ENCODE data around the gene MAPKBP1.

- TF ChIP-seq, protein P1, sequence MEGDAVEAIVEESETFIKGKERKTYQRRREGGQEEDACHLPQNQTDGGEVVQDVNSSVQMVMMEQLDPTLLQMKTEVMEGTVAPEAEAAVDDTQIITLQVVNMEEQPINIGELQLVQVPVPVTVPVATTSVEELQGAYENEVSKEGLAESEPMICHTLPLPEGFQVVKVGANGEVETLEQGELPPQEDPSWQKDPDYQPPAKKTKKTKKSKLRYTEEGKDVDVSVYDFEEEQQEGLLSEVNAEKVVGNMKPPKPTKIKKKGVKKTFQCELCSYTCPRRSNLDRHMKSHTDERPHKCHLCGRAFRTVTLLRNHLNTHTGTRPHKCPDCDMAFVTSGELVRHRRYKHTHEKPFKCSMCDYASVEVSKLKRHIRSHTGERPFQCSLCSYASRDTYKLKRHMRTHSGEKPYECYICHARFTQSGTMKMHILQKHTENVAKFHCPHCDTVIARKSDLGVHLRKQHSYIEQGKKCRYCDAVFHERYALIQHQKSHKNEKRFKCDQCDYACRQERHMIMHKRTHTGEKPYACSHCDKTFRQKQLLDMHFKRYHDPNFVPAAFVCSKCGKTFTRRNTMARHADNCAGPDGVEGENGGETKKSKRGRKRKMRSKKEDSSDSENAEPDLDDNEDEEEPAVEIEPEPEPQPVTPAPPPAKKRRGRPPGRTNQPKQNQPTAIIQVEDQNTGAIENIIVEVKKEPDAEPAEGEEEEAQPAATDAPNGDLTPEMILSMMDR (IDR thresholded peaks at IDR 0.05): no peak
- TF ChIP-seq FOXK1 (CRISPR knock-in tag; IDR thresholded peaks at IDR 0.05) (no peak), ELF4 (CRISPR knock-in tag; IDR thresholded peaks at IDR 0.05; ENCODE audit: low read depth) (no peak), NR2C2 (CRISPR knock-in tag; IDR thresholded peaks at IDR 0.05) (no peak), NR3C1 (CRISPR knock-in tag; conservative IDR thresholded peaks at IDR 0.05; ENCODE audit: low read depth) (no peak)
Measured at GRCh38 chr15:41734079-41734478, 40.2 kb upstream of the MAPKBP1 start.

Measured in WTC11 (cell line).